ENCODE results near the gene NEU2. TPM values are rescaled to one million over a fixed set of nuclear protein-coding genes. Genes with fewer than 3 reads are reported as not detected.

Gene NEU2
- total and polyA plus RNA-seq, 2 of the 13 experiments (the other 11 are each of a cell fraction or from before 2014, with no cell fraction given), result not detected

GRCh38 chr2:233063976-233064411, 31.5 kb downstream of the NEU2 start (continued):
- TF ChIP-seq ZGPAT (CRISPR knock-in tag; IDR thresholded peaks at IDR 0.05) (no peak), MED8 (CRISPR knock-in tag; IDR thresholded peaks at IDR 0.05; ENCODE audit: insufficient replicate concordance) (no peak), SKI (IDR thresholded peaks at IDR 0.05; ENCODE audit: partially characterized antibody) (no peak), AKAP8 (CRISPR knock-in tag; IDR thresholded peaks at IDR 0.05) (no peak), KMT2B (CRISPR knock-in tag; IDR thresholded peaks at IDR 0.05) (no peak), ZNF251 (CRISPR knock-in tag; IDR thresholded peaks at IDR 0.05) (no peak), NFATC3 (CRISPR knock-in tag; IDR thresholded peaks at IDR 0.05) (no peak), ZNF850 (CRISPR knock-in tag; conservative IDR thresholded peaks at IDR 0.05) (no peak), CEBPG (CRISPR knock-in tag; IDR thresholded peaks at IDR 0.05) (peak; percentile 81), STAG1 (CRISPR knock-in tag; IDR thresholded peaks at IDR 0.05) (no peak), KLF13 (CRISPR knock-in tag; IDR thresholded peaks at IDR 0.05) (no peak), HBP1 (CRISPR knock-in tag; IDR thresholded peaks at IDR 0.05; ENCODE audit: low read depth) (0 out of 2 replicates have a peak, but pooled peaks have one; percentile 34), HOXA3 (CRISPR knock-in tag; IDR thresholded peaks at IDR 0.05) (no peak; the same call in 1 of the 2 replicates), SRY (CRISPR knock-in tag; IDR thresholded peaks at IDR 0.05) (no peak), DZIP1 (CRISPR knock-in tag; IDR thresholded peaks at IDR 0.05) (no peak), ZNF382 (CRISPR knock-in tag; IDR thresholded peaks at IDR 0.05; ENCODE audit: borderline replicate concordance) (no peak), RFX5 (IDR thresholded peaks at IDR 0.05; ENCODE audit: low read depth, low read length) (no peak), YEATS4 (CRISPR knock-in tag; IDR thresholded peaks at IDR 0.05; ENCODE audit: borderline replicate concordance) (no peak), ZNF512B (CRISPR knock-in tag; IDR thresholded peaks at IDR 0.05; ENCODE audit: borderline replicate concordance) (no peak), ZFYVE20 (CRISPR knock-in tag; IDR thresholded peaks at IDR 0.05; ENCODE audit: borderline replicate concordance, low read depth) (no peak)
- TF ChIP-seq, protein P1, sequence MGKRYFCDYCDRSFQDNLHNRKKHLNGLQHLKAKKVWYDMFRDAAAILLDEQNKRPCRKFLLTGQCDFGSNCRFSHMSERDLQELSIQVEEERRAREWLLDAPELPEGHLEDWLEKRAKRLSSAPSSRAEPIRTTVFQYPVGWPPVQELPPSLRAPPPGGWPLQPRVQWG (CRISPR knock-in tag; IDR thresholded peaks at IDR 0.05; ENCODE audit: borderline replicate concordance, low read depth), result no peak
- TF ChIP-seq, protein P2, sequence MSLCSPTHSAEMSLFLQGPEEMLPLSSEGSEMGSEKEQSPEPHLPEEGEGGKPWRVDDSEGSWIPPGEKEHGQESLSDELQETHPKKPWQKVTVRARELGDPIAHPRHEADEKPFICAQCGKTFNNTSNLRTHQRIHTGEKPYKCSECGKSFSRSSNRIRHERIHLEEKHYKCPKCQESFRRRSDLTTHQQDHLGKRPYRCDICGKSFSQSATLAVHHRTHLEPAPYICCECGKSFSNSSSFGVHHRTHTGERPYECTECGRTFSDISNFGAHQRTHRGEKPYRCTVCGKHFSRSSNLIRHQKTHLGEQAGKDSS (CRISPR knock-in tag; IDR thresholded peaks at IDR 0.05; ENCODE audit: borderline replicate concordance, low read depth), result peak; percentile 51; the same call in 1 of the 2 replicates

Measured in HepG2 (cell line).